UCSD-AML1 (cell line): Measurements from ENCODE around the gene PIPOX.

ENCODE experiments used
- DNase-seq: peaks from one replicate; lab custom pipeline; 2025; ENCODE audit not compliant: unreplicated experiment; lab: John Stamatoyannopoulos, UW

PIPOX gene

DNA sequence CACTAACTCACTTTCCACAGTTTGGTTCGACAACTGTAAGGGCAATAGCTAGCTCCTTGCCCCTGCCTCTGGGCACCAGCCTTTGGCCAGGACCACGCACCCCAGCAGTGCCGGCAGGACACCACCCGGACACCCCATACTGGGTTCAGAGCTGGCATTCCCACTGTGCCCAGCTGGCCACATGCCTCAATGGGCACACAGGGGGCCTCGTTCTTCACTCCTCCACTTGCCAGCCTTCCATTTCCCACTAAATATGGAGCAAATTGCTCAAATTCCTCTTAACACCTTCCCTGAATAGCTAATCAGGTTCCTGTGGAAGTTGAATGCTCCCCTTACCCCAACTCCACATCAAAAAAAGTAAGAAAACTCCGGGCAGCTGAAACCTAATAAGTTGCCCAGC is 52.5 kb downstream of the PIPOX start:
- DNase-seq, result no peak

DNA sequence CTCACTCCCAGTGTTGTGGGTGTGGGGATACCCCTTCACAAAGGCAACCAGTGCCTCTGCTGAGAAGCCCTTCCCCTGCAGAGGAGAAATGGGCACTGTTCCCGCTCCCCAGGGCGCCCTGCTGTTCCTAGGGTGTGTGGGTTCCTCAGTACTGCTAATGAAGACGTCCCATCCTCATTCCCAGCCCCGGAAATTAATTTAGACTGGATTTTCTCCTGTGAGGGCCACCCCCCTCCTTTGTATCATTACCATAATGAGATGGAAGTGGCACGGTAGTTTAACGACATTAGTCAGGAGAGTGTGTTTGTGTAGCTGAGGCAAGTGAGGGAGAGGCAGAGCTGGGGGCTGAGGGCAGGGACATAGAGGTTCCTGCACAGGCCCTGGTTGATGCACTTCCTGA is 53.2 kb downstream of the PIPOX start:
- no peak for DNase-seq

DNA sequence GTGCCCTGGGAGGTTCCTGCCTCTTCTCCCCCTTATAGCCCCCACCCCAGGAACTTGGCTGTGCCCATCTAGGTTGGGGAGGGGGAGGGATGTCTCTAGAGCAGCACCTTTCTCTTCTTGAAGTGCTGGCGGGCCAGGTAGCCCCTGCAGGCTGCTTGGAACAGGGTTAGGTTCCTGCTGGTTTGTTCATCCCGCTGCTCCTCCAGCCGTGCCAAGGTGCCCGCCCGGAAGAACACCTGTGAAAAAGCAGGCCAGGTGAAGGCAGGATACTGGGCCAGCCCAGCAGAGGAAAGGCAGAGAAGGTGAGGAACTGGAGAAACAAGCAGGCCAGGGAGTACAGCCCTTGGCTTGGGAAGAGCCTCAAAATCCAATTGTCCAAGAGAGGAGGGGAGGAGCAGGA is 56.6 kb downstream of the PIPOX start:
- DNase-seq, result no peak

- no peak for DNase-seq
These were observed 57.4 kb downstream of the PIPOX start for GRCh38 chr17:29100296-29100695.

DNA sequence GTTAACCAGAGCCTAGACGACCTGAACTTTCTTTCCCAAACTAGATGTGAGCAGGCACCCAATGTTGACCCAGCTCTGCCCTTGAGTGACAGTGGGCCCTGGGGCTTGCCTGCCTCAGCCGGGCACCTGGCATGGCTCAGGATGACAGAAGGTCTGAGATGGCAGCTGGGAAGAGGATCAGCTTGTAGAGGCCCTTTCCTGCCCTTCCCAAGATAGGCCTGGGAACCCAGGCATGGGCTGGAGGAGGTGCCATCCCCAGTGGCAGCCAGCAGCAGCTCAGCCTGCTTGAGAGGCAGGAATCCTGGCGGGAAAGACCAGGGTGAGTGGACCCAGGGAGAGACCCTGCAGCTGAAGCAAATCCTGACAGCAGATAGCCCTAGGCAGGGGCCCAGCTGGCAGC is 59.1 kb downstream of the PIPOX start:
- DNase-seq, result no peak

GRCh38 chr17:29102741-29103181 is 59.8 kb downstream of the PIPOX start:
- no peak for DNase-seq

- DNase-seq, result no peak
These were observed 60.4 kb downstream of the PIPOX start for GRCh38 chr17:29103341-29103740.
